ENCODE results near the gene DDX39B.

DDX39B gene

GRCh38 chr6:31579546-31580437 lies 38.0 kb upstream of the DDX39B start:
- Histone ChIP-seq H3K9me3 (ENCODE audit: control insufficient read depth, insufficient read depth, low read depth, low read length) (no peaks in the 10 kb centered on the region), H3K4me3 (ENCODE audit: low read depth, low read length) (no peak overlapping the region), H3K27ac (ENCODE audit: extremely low read depth, low read depth, low read length) (no peak overlapping the region), H3K36me3 (ENCODE audit: control insufficient read depth in 2 of 2, insufficient read depth in 1 of 2, low read length in 2 of 2) (no peaks in the 10 kb centered on the region), H3K4me1 (ENCODE audit: control insufficient read depth, insufficient read depth, low read length) (peaks cover 4% of the 10 kb centered on the region; the same call in 1 of the 2 replicates)
- CTCF ChIA-PET, result interaction anchor here (0.6 to 18.7 kb wide), 23 partner anchors 9 to 1258 kb away, joined by 3 to 518 read pairs (median 5); partner anchors contain the start of genes ATP6V1G2, LTA, MICA and NCR3
- TF ChIP-seq PRDM10 (tag by site-specific recombination; IDR thresholded peaks at IDR 0.05) (peak; percentile 35; the same call in 1 of the 2 replicates), ZNF248 (tag by site-specific recombination; IDR thresholded peaks at IDR 0.05) (no peak), ZBTB8A (tag by site-specific recombination; IDR thresholded peaks at IDR 0.05) (0 out of 2 replicates have a peak, but pooled peaks have one; percentile 12)
- POLR2A ChIA-PET, result interaction anchor here (0.9 to 2.1 kb wide), 7 partner anchors 10 to 251 kb away, joined by 3 to 7 read pairs (median 4); partner anchors contain the start of genes DDX39B and HSPA1B

DNA sequence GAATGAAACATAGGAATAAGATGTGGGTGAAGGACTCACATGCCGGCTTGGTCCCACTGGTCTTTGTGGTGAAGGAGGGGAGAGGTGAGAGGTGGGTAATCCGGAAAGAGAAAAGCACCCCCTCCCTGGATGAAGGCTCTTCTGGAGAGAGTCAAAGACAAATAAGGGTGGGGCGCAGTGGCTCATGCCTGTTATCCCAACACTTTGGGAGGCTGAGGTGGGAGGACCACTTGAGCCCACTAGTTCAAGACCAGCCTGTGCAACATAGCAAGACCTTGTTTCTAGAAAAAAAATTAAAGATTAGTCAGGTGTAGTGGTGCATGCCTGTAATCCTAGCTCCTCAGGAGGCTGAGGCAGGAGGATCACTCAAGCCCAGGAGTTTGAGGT lies 37.3 kb upstream of the DDX39B start:
- peaks cover 4% of the 10 kb centered on the region; the same call in 1 of the 2 replicates for H3K4me1 ChIP-seq (ENCODE audit: control insufficient read depth, insufficient read depth, low read length)
- H3K27ac ChIP-seq (ENCODE audit: extremely low read depth, low read depth, low read length), result no peak overlapping the region
- no peaks in the 10 kb centered on the region for H3K36me3 ChIP-seq (ENCODE audit: control insufficient read depth in 2 of 2, insufficient read depth in 1 of 2, low read length in 2 of 2)
- H3K4me3 ChIP-seq (ENCODE audit: low read depth, low read length), result no peak overlapping the region
- no peaks in the 10 kb centered on the region for H3K9me3 ChIP-seq (ENCODE audit: control insufficient read depth, insufficient read depth, low read depth, low read length)
- CTCF ChIA-PET, result interaction anchor here (0.6 to 18.7 kb wide), 6 partner anchors 10 to 179 kb away, joined by 4 to 518 read pairs (median 39); partner anchors contain the start of genes ATP6V1G2, LTA, NCR3 and NFKBIL1
- POLR2A ChIA-PET, result no interaction called here
- TF ChIP-seq ZNF785 (tag by site-specific recombination; IDR thresholded peaks at IDR 0.05) (no peak), ZNF311 (tag by site-specific recombination; IDR thresholded peaks at IDR 0.05; ENCODE audit: borderline replicate concordance) (no peak), PRDM2 (tag by site-specific recombination; IDR thresholded peaks at IDR 0.05; ENCODE audit: borderline replicate concordance) (no peak), GLI2 (tag by site-specific recombination; IDR thresholded peaks at IDR 0.05; ENCODE audit: borderline replicate concordance, low read depth) (no peak), PRDM10 (tag by site-specific recombination; IDR thresholded peaks at IDR 0.05) (no peak), TCF7L2 (IDR thresholded peaks at IDR 0.05; ENCODE audit: borderline replicate concordance, low read depth, low read length) (no peak), ZXDB (tag by site-specific recombination; IDR thresholded peaks at IDR 0.05) (no peak), ZNF214 (tag by site-specific recombination; IDR thresholded peaks at IDR 0.05; ENCODE audit: borderline replicate concordance) (no peak), ZNF223 (tag by site-specific recombination; IDR thresholded peaks at IDR 0.05) (no peak)
- TF ChIP-seq, protein P1, sequence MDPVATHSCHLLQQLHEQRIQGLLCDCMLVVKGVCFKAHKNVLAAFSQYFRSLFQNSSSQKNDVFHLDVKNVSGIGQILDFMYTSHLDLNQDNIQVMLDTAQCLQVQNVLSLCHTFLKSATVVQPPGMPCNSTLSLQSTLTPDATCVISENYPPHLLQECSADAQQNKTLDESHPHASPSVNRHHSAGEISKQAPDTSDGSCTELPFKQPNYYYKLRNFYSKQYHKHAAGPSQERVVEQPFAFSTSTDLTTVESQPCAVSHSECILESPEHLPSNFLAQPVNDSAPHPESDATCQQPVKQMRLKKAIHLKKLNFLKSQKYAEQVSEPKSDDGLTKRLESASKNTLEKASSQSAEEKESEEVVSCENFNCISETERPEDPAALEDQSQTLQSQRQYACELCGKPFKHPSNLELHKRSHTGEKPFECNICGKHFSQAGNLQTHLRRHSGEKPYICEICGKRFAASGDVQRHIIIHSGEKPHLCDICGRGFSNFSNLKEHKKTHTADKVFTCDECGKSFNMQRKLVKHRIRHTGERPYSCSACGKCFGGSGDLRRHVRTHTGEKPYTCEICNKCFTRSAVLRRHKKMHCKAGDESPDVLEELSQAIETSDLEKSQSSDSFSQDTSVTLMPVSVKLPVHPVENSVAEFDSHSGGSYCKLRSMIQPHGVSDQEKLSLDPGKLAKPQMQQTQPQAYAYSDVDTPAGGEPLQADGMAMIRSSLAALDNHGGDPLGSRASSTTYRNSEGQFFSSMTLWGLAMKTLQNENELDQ (tag by site-specific recombination; IDR thresholded peaks at IDR 0.05; ENCODE audit: low read depth), result no peak
- TF ChIP-seq, protein P2, sequence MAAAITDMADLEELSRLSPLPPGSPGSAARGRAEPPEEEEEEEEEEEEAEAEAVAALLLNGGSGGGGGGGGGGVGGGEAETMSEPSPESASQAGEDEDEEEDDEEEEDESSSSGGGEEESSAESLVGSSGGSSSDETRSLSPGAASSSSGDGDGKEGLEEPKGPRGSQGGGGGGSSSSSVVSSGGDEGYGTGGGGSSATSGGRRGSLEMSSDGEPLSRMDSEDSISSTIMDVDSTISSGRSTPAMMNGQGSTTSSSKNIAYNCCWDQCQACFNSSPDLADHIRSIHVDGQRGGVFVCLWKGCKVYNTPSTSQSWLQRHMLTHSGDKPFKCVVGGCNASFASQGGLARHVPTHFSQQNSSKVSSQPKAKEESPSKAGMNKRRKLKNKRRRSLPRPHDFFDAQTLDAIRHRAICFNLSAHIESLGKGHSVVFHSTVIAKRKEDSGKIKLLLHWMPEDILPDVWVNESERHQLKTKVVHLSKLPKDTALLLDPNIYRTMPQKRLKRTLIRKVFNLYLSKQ (tag by site-specific recombination; IDR thresholded peaks at IDR 0.05; ENCODE audit: borderline replicate concordance), result no peak
